NCI-H345 treated with DMSO at 0.1 percent for 48 hours (cell line): ENCODE results near the gene PREPL.
"Not testable (repeated sequence)": the region's sequence is repeated elsewhere in the genome, so short reads cannot be mapped to it uniquely, and the experiment has no call there.

Source experiments
- DNase-seq: peaks from one replicate; lab custom pipeline; 2025; ENCODE audit not compliant: unreplicated experiment; lab: John Stamatoyannopoulos, UW

PREPL gene

GRCh38 chr2:44349506-44349905 is 11.8 kb downstream of the PREPL start:
- DNase-seq, result no peak

GRCh38 chr2:44348400-44348799 is 12.9 kb downstream of the PREPL start:
- no peak for DNase-seq

DNA sequence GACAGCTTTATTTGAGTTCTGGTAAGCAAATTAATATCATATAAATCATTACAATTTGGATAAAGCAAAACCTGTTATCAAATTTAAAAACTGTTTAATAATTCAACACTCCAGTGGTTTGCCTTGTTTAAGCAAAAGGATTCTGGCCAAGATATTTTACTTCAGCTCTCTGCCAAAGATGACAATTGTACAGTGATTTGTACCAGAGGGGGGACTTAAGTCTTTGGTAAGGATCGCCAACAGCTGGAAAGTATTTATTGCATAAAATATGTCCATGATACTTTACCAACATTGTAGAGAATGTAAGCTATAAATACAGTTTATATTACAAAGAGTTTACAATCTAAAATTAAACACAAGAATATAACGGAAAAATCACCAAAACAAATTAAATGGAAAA is 13.8 kb downstream of the PREPL start:
- DNase-seq, result no peak

DNA sequence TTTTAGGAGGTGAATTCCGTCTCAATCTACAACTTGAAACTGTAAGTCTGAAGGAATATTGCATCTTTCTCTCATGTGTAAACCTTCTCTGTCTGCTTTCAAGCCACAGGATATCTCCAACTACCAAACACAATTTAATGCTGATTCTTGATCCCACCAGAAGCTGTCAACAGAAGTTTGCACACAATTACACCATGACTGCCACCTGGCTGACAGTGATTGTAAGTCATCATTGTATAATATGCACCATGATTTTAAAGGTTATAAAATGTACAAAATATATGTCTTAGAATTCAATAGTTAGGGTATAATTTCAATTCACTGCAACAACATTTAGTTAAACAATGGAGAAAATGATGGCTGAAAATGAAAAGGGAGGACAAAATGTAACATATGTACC is 18.4 kb downstream of the PREPL start:
- no peak for DNase-seq

DNA sequence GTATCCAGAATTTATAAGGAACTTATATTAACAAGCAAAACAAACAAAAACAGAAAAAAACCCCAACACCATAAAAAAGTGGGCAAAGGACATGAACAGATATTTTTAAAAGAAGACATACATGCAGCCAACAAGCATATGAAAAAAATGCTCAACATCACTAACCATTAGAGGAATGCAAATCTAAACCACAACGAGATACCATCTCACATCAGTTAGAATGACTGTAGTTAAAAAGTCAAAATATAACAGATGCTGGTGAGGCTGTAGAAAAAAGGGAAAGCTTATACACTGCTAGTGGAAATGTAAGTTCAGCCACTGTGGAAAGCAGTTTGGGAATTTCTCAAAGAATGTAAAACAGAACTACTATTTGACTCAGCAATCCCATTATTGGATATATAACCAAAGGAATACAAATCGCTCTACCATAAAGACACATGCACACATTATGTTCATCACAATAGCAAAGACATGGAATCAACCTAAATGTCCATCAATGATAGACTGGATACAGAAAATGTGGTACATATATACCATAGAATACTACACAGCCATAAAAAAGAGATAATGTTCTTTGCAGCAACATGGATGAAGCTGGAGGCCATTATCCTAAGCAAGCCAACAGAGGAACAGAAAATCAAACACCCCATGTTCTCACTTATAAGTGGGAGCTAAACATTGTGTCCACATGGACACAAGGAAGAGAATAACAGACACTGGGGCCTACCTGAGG is 25.3 kb downstream of the PREPL start:
- no peak for DNase-seq

- DNase-seq, result no peak
Measured at GRCh38 chr2:44333994-44334393, 27.3 kb downstream of the PREPL start.

GRCh38 chr2:44330801-44331200 is 30.5 kb downstream of the PREPL start:
- DNase-seq, result no peak

- DNase-seq, result no peak
Measured at GRCh38 chr2:44329343-44329742, 32.0 kb downstream of the PREPL start.

- no peak for DNase-seq
Measured at GRCh38 chr2:44328750-44329149, 32.5 kb downstream of the PREPL start.

DNA sequence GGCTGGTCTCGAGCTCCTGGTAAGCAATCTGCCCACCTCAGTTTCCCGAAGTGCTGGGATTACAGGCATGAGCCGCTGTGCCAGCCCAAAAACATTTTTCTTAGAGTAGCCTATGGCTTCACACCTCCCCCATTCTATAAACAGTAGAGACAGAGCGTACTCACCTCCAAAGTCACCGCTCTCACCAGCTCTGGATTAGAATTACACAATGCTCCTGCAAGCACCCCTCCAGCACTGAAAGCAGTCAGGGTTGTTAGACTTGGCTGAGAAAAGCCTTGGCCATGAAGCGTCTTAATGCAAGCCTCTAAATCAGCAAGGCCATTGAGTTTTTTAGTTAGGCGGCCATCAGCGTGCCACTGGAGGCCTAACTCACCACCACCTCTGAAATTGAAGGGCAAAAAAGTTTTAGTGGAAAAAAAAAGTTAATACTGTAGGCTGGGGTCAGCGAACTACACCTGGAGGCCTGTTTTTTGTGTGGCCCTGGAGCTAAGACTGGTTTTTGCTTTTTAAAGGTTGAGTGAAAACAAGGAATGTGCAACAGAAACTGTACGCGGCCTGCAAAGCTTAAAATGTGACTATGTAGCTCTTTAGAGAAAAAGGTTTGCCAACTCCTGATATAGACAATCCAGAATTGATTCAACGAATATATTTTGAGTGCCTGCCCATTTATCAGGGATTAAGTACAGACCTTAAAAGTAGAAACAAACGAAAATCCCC is 34.6 kb downstream of the PREPL start:
- no peak for DNase-seq

- DNase-seq, result no peak
Measured at GRCh38 chr2:44325897-44326296, 35.4 kb downstream of the PREPL start.

- no peak for DNase-seq
Measured at GRCh38 chr2:44324971-44325426, 36.3 kb downstream of the PREPL start.

DNA sequence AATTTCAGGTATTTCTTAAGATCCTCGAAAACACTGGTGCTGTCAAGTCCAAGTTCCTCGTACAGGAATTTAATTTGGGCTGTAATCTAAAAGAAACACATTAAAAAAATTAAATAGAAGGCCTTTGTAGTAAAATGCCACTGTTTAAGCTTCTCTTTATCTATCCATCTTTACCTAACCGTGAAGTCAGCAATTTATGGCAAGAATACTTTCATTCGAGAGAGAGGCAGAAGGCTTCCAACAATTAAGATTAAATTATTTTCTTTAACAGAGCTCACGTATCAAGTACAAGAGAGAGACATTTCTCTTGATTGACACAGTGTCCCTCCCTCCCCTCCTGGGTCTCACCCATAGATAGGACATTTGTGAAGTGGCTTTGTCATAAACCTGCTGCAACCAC is 39.9 kb downstream of the PREPL start:
- no peak for DNase-seq

GRCh38 chr2:44320832-44321231 is 40.5 kb downstream of the PREPL start:
- no peak for DNase-seq

GRCh38 chr2:44315945-44316344 is 45.3 kb downstream of the PREPL start:
- DNase-seq, result no peak

DNA sequence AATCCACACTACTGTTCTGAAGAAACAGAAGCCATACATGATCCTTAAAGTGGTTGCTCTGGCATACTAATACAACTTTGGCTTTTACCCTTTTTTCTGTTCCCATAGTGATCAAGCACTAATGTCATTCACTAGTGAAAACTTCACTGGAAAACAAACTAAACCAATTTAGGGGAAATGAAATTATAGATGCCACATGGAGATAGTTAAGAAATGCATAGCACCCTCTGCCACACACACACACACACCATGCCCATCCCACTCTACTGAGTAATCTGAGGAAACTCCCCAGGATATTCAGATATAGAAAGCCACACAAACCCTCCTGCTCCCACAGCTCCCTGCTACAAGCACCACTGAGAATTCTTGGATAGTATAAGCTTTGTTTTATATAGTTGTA is 46.9 kb downstream of the PREPL start:
- no peak for DNase-seq

- no peak for DNase-seq
Measured at GRCh38 chr2:44310287-44310686, 51.0 kb downstream of the PREPL start.

- DNase-seq, result no peak
Measured at GRCh38 chr2:44305882-44306281, 55.4 kb downstream of the PREPL start.

DNA sequence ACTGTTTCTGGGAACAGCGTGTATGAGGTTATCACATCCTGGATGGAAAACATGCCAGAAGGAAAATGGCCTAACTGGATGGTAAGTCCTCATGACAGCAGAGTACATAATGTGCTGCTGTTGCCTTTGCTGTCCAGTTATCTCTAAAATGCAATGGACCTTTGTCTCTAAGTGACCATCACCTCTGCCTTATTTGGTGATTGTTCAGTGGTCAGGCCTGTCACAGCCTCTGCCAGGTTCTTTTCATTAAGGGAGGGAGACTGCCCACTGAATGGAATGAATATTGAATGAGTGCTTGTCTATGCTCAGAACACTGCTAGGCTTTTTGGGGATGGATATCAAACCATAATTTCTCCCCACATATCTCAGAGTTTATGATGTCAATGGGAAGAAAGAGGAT is 57.0 kb downstream of the PREPL start:
- no peak for DNase-seq

- DNase-seq, result not testable (repeated sequence)
Measured at GRCh38 chr2:44303766-44304165, 57.5 kb downstream of the PREPL start.

DNA sequence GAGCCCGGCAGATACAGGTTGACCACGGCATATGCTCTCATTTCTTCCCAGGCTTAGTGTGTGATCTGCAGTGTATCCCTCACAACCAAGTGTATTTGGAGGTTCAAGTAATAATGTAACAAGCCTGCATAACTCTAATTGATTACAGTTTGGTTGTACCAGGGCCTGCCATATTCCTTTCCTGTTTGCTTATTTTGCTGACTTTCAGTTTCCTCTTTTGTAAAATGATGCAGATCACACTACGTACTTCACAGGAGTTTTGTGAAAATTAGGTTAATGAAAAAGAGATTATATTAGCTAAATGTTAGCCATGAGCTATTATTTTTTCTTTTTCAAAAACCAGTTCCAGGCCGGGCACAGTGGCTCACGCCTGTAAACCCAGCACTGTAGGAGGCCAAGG is 60.2 kb downstream of the PREPL start:
- no peak for DNase-seq

GRCh38 chr2:44299635-44300034 is 61.7 kb downstream of the PREPL start:
- DNase-seq, result no peak

GRCh38 chr2:44297431-44297830 is 63.9 kb downstream of the PREPL start:
- no peak for DNase-seq
